Activated T-cell treated with anti-CD3 and anti-CD28 coated beads for 24 hours (primary cell): ENCODE results near the gene CAMTA1.
"Not testable (repeated sequence)": the region's sequence is repeated elsewhere in the genome, so short reads cannot be mapped to it uniquely, and the experiment has no call there.

Experiments
- DNase-seq: peaks from one replicate; pipeline ENCODE4 v3.0.0-alpha.2; 2020; ENCODE audit warnings: low read depth

CAMTA1 gene

DNA sequence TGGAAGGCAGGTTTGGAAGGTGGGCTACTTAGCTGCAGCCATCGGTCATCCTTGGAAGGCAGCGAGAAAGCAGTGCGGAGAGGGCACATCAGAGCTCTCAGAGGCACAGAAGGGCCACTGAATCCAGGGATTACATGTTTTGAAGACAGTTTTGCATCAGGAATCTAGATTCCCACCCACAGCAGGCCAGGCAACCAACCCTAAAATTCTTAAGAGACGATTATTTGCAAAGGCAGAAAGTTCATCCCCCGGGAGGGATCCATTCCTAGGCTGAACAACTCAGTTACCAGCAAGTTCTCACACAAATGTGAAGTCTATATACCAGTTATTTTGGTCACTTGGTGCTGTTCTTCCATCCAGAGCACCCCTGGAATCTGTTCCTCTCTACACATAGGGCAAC lies 528.6 kb downstream of the CAMTA1 start:
- DNase-seq, result no peak

DNA sequence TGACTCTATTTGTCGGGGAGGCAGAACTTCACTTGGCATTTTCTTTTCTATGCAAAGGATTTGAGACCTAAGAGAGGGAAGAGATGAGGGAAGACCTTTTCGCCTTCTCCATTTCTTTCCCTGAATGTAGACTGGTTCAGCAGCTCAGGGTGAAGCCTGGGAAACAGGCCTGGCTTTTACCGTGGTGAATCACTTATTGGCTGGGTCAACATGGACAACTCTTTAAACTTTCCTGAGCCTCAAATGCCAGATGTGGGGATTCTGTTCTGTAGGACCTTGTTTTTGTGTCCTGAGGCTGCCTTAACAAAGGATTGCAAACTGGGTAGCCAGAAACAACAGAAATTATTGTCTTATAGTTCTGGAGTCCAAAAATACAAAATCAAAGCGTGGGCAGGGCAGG lies 530.1 kb downstream of the CAMTA1 start:
- no peak for DNase-seq

DNA sequence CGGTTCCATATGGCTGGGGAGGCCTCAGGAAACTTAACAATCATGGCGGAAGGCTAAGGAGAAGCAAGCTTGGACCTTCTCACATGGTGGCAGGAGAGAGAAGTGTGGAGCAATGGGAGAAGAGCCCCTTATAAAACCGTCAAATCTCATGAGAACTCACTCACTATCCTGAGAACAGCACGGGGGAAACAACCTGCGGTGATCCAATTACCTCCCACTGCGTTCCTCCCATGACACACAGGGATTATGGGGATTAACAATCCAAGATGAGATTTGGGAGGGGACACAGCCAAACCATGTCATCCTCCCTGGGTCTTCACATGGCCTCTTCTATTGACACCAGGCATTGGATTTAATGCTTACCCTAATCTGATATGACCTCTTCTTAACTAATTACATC lies 530.7 kb downstream of the CAMTA1 start:
- no peak for DNase-seq

DNA sequence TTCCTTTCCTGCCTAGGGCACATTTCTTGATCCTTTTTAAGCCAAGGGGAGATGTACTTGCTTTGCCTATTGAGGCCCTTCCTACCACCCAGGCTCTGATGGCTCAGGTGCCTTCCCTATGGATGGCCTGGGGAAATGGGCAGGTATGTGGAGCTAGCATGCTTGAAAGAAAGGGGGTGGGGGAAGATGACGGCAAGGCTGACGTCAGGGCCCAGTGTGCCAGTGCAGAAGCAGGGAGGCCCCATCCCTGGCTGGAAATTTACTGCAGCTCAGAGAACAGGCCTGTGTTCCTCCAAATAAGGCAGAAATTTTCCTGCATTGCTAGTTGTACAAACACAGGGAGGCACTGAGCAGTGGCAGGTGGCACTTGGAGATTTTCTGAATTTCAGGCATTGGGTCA lies 532.6 kb downstream of the CAMTA1 start:
- DNase-seq, result no peak

DNA sequence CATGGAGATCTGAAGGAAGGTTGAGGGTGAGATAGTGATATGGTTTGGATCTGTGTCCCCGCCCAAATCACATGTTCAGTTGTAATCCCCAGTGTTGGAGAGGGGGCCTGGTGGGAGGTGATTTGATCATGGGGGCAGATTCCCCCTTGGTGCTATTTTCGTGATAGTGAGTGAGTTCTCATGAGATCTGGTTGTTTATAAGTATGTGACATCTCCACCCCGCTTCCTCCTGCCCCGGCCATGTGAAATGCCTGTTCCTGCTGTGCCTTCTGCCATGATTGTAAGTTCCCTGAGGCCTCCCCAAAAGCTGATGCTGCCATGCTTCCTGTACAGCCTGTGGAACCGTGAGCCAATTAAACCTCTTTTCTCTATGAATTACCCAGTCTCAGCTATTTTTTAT lies 533.9 kb downstream of the CAMTA1 start:
- no peak for DNase-seq

DNA sequence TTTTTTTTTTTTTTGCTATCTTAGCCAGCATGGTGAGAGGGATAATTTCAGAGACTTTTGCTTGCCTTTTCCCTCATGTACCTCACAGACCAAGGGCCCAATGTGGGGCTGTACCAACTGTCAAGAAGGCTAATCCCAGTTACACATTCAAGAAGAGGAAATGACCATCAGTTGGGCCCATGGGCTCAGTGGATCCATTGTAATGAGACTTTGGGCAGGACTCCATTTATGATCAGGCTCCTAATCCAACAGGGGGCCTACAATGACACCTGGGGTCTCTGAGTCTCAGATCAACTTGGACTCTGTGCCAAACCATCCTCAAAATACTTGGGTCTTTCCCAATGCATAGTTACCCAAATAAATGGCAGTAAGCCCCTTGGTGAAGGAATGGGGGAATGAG lies 535.4 kb downstream of the CAMTA1 start:
- DNase-seq, result no peak

DNA sequence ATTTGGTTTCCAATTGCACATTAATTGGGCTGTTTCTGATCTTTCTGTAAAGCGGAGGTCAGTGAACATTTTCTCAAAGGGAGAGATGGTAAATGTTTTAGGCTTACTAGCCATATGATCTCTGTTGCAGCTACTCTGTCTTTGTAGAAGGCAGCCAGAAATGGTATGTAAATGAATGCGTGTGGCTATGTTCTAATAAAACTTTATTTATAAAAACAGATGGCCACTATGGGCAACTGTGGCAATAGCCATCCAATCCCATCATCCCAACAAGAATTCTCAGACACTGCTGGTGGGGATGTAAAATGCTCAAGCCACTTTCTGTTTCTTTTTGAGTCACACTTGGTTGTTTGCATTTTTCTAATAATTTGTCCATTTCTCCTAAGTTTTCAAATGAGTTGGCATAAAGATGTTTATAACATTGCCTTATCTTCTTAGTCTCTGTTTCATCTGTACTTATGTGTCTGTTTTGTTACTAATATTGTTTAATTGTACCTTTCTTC lies 537.1 kb downstream of the CAMTA1 start:
- no peak for DNase-seq

DNA sequence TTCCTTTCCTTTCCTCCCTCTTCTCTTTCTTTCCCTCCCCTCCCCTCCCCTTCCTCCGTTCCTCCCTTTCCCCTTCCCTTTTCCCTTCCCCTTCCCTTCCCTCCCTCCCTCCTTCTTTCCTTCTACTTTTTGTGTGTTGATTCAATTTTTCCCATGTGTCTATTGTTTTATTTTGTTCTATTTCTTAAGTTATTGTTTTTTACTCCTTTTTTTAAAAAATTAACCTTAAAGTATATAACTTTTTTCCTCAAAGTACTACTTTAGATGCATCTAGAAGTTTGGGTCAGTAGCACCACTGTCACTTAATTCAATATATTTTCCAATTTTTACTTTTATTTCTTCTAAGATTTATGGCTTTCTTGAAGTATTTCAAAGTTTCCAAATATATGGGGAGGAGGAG lies 537.7 kb downstream of the CAMTA1 start:
- no peak for DNase-seq

DNA sequence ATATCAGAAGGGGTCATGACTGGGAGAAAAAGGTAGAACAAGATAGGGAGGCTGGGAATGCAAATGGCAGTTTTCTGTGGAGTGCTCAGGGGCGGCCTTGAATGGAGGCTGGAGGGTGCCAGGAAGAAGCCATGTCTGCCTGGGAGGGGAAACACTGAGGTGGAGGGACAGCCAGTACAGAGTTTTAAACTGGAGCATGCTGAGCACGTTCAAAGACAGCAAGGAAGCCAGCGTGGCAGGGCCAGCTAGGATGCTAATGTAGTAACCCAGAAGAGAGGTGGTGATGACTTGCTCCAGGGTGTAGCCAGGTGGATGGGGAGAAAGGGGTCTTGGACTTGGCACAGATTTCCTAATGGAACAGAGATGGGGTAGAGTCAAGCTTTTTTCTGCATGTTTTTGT lies 540.0 kb downstream of the CAMTA1 start:
- DNase-seq, result no peak

DNA sequence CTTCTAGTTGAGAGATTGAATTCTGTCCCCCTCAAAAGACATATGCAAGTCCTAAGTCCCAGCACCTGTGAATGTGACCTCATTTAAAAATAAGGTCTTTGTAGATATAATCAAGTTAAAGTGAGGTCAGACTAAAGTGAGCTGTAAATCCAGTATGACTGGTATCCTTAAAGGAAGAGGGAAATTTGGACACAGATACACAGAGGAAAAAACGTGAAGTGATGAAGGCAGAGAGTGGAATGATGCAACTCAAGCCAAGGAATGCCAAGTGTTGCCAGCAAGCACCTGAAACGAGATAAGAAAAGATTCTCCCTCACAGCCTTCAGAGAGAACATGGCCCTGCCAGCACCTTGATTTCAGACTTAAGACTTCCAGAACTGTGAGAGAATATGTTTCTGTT lies 541.1 kb downstream of the CAMTA1 start:
- DNase-seq, result no peak

DNA sequence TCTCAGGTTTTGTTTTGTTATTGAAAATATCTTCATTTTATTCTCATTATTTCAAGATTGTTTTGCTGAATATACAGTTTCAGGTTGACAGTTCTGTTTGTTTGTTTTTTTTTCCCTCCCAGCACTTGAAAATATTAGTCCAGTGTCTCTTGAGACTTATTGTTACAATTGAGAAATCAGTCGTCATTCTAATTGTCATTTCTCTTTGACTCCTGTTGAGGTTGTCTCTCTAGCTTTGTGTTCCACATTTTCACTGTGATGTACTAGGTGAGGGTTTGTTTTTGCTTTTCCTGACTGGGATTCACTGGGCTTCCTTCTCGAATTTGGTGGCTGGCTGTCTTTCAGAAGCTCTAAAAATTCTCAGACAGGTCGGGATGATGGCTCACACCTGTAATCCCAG lies 542.6 kb downstream of the CAMTA1 start:
- DNase-seq, result no peak

DNA sequence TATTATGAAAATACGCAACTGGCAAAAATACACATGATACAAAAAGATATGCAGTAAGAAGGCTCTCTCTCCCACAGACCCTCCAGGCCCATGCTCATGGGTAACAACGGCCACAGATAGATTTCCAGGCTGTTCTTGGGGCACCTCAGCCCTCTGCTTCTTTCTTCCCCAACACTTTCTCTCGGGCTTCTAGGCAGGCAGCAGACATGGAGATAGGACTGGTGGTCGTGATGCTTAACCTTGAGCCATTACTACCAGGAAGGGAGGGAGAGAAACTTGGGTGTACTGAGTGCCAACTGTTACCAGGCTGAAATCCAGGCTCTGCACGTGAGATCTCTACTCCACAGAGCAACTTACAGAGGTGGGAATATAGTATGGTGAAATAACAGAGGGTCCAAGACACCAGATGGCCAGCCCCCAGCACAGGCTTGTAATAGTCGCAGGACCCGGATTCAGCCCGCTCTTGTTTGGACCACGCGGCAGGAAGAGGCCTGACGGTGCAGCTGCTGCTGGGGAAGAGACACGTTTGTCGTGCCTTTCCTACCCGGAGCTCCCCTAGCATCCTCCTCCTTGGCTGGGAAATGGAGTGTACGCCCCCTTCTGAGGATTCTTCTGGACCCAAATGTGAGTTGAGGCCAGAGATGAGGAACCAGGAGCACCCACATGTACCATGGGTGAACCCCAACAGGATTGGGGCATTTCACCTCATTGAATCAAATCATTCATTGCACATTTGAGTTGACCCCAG lies 544.8 kb downstream of the CAMTA1 start:
- DNase-seq, result no peak

DNA sequence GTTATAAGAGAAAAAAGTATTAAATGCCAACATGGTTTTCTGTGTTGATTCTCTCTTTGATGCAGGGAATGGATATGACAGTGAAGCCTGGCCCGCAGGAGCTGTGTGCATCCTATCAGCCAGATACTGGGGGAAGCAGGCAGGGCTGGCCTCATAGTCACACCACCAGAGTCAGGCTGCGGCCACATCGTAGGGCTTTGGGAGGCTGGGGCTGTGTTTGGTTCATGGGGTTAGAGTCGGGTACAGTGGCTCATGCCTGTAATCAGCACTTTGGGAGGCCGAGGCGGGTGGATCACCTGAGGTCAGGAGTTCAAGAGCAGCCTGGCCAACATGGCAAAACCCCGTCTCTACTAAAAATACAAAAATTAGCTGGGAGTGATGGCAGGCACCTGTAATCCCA lies 545.5 kb downstream of the CAMTA1 start:
- not testable (repeated sequence) for DNase-seq

DNA sequence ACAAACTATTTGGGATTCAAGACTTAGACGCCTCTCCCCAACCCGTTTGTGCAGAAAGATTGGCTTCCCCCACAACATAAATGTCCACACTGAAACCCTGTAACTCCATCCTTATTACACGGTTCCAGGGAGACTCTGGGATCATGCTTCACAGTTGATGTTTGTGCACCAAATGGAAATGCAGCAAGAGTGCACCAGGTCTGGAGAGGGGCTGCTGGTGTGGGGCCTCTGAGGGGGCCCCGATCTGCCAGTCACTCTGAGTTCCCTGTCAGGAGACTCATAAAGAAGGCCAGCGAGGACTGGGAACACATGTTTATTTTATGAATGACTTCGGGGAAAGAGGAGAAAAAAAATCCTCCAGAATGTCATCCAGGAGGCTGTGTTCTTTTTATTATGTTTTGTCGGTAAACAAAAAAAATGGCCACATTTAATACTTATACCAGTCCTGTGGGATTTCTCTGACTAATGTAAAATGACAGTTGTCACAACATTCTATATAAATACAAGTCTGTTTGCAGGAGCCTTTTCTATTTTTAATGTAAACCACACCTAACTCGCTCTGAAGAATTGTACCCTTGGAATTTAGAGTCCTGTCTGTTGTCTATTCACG lies 546.8 kb downstream of the CAMTA1 start:
- no peak for DNase-seq

DNA sequence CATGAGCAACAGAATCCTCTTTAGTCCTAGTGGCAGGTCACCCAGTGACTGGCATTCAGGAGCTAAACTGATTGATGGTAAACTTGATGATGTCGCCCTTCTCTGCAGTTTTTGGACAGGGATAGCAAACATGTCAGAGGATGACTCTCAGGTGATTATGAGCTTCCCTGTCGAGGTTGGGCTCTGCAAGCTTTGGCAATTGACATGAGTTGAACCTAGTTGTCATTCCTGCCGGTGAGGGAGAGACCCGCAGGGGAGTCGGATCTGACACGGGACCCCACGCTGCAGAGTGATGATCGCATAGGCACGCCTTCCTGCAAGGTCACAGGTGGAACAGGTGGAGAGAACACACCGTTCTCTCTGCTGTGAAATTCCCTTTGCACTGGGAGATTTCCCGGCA lies 547.8 kb downstream of the CAMTA1 start:
- DNase-seq, result no peak

DNA sequence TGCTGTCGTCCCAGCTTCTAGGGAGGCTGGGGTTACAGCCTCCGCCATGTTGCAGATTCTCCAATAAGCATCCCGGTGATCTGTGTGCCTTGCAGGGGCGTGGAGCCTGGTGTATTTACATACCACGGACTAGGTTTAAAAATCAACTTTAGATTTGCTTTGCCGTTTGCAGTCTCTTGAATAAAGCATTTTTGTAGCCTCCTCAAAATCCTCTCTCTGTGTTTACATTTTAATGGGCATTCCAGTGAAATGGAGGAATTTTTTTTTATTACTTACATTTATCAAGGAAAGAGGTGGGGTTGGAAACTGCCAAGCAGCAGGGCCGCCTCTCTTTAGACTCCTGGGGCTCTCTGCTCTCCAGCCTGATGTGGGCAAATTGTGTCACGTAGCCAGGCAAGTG lies 548.4 kb downstream of the CAMTA1 start:
- DNase-seq, result no peak

DNA sequence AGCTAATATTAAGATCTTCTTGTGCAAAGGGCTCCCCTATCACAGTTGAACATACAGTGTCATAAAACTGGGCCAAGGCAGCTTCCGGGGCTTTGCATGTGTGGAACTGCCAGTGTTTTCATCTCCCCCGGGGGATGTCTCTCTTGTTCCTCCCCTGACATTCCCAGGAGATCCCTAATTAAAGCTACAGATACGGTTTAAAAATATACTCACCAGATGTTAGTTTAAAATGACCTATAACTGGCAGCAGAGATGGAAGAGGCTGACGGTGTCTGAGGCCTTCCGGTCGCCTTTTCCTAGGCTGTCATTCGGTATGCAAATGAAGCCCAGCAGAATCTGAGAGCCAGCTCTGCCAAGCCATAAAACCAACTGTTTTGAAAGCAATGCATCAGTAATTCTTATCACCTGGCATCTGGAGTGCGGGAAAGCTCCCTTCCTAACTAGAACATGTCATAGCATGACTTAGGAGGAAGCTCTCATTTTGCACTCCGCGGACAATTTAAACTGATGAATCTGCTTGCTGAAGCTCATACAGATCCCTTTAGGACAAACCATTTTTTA lies 549.3 kb downstream of the CAMTA1 start:
- no peak for DNase-seq

DNA sequence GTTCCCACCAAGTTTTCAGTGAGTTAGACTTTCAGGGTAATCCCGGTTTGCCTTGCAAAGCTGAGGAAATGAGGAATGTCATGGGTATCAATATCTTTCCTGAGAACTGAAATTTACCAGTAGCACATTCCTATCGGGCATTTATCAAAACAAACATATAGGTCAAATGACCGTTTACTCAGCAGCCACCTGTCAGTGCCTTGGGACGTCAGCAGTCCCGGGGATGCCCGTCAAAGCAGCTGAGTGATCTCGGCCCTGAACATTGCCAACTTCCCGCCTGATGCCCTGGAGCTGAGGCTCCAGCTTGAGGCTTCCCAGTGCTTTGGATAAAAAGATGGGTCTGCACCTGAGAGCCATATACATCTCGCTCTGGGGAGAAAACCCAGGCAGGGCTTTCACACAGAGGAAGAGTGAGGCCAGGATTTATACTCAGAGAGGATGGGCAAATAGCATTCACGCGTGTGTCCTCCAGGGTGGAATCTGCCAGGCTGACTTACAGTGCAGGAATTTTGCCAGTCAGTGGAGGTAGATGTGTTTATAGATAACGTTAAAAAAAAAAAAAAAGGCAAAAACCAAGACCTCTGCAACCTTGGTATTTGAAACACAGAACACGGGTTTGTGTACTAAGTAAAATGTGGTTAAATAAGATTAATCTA lies 550.1 kb downstream of the CAMTA1 start:
- DNase-seq, result no peak

DNA sequence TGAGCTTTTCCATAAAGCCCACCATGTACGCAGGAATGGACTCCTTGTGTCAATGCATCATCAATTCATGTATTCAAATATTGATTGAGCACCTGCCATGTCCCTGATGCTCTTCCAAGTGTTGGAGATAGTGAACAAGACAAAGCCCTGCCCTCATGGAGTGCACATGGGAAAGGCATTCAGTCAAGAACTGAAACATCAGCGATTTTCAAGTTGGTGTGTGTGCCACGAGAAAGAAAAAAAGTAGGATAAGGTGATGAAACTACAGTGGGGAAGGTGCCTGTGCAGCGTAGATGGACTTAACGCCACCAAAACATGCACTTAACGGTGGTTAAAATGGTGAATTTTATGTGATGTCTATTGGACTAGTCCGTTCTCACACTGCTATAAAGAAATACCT lies 553.2 kb downstream of the CAMTA1 start:
- DNase-seq, result no peak

DNA sequence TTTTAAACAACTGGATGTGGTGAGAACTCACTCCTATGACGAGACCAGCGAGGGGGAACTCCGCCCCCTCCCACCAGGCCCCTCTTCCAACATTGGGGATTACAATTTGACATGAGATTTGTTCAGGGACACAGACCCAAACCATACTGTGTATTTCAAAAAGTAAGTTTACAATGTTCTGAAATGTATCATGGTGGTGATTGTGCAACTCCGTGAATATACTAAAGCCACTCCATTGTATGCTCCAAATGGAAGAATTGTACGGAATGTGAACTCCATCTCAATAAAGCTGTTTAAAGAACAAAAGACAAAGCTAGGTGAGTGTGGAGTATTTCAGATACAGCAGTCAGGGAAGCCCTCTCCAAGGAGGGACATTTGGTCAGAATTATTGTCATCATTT lies 553.8 kb downstream of the CAMTA1 start:
- DNase-seq, result no peak

DNA sequence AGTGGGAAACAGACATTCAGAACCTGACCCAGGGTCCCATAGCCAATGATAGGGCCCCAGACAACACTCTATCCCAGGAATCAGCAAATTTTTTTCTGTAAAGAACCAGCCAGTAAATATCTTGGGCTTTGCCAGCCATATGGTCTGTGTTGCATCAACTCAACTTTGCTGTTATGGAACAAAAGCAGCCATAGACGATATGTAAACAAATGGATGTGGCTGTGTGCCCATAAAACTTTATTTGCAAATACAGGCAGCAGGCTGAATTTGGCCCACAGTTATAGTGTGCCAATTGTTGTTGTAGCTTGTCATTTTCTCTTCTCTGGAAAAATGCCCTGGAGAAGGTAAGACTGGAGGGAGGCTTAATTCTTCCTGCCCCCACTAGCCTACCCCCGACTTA lies 554.7 kb downstream of the CAMTA1 start:
- DNase-seq, result no peak

DNA sequence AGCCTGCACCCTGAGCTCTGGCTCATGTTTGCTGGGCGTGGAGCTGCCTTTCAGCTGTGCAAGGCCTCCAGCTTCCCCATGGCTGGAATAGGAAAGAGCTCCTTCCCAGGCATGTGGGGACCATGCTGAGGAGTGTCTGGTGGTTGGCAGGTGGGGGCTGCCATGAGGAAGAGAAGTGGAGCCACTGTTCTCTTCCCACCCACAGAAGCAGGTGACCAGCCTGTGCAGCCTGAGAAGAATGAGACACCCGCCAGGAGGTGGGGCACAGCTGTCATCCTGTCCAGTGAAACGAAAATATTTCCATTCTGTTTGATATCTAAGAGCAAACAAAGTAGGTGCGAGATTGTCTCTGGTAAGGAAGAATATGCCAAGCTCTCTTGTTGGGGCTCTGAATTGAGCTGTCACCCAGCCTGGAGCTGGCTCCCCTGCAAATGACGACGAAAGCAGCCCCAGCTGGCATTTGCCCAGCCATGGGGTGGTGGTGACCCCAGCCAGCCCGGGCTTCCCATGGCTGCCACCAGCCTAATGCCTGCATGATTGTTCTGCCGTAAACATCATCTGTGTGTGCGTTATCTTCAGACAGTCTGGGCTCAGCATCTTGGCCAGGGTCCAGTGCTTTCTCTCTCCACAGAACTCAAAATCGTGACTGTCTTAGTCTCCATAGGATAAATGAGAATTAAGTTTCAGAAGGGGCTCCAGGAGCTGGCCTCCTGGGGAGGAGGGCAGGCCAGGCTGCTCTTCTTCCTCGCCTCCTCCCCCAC lies 556.1 kb downstream of the CAMTA1 start:
- no peak for DNase-seq
